ENCODE measurements around the gene PLCB1. TPM values are rescaled to one million over a fixed set of nuclear protein-coding genes. Genes with fewer than 3 reads are reported as not detected.

The PLCB1 gene
- total RNA-seq, 1 experiment from 2014 or later: 5.8 TPM

GRCh38 chr20:8726460-8726859 lies 594.4 kb downstream of the PLCB1 start:
- no peaks in the 10 kb centered on the region for H3K27me3 ChIP-seq (ENCODE audit: control insufficient read depth, insufficient read depth, low read length)
- H3K4me3 ChIP-seq (ENCODE audit: insufficient read depth, low read depth, low read length): no peak overlapping the region
- no peaks in the 10 kb centered on the region for H3K36me3 ChIP-seq (replicated peaks; ENCODE audit: control insufficient read depth, insufficient read depth, low read length)
- DNase-seq: no peak

- Histone ChIP-seq H3K36me3 (replicated peaks; ENCODE audit: control insufficient read depth, insufficient read depth, low read length) (no peaks in the 10 kb centered on the region), H3K4me3 (ENCODE audit: insufficient read depth, low read depth, low read length) (no peak overlapping the region), H3K27me3 (ENCODE audit: control insufficient read depth, insufficient read depth, low read length) (no peaks in the 10 kb centered on the region)
- DNase-seq: no peak
Measured at GRCh38 chr20:8735014-8735413, 602.9 kb downstream of the PLCB1 start.

- no peak for DNase-seq
Measured at GRCh38 chr20:8735674-8736073, 603.6 kb downstream of the PLCB1 start.

GRCh38 chr20:8740265-8740664 lies 608.2 kb downstream of the PLCB1 start:
- Histone ChIP-seq H3K27me3 (ENCODE audit: control insufficient read depth, insufficient read depth, low read length) (no peaks in the 10 kb centered on the region), H3K4me3 (ENCODE audit: insufficient read depth, low read depth, low read length) (no peak overlapping the region), H3K36me3 (replicated peaks; ENCODE audit: control insufficient read depth, insufficient read depth, low read length) (no peaks in the 10 kb centered on the region)
- DNase-seq: no peak

More at GRCh38 chr20:8735674-8736073, 603.6 kb downstream of the PLCB1 start:
- H3K36me3 ChIP-seq (replicated peaks; ENCODE audit: control insufficient read depth, insufficient read depth, low read length): no peaks in the 10 kb centered on the region
- no peak overlapping the region for H3K4me3 ChIP-seq (ENCODE audit: insufficient read depth, low read depth, low read length)
- H3K27me3 ChIP-seq (ENCODE audit: control insufficient read depth, insufficient read depth, low read length): no peaks in the 10 kb centered on the region

- Histone ChIP-seq H3K4me3 (ENCODE audit: insufficient read depth, low read depth, low read length) (no peak overlapping the region), H3K27me3 (ENCODE audit: control insufficient read depth, insufficient read depth, low read length) (no peaks in the 10 kb centered on the region), H3K36me3 (replicated peaks; ENCODE audit: control insufficient read depth, insufficient read depth, low read length) (no peaks in the 10 kb centered on the region)
- no peak for DNase-seq
Measured at GRCh38 chr20:8744228-8744844, 612.3 kb downstream of the PLCB1 start.

- no peak for DNase-seq
- Histone ChIP-seq H3K4me3 (ENCODE audit: insufficient read depth, low read depth, low read length) (no peak overlapping the region), H3K27me3 (ENCODE audit: control insufficient read depth, insufficient read depth, low read length) (no peaks in the 10 kb centered on the region), H3K36me3 (replicated peaks; ENCODE audit: control insufficient read depth, insufficient read depth, low read length) (no peaks in the 10 kb centered on the region)
Measured at GRCh38 chr20:8749101-8749500, 617.0 kb downstream of the PLCB1 start.

GRCh38 chr20:8749986-8750385 lies 617.9 kb downstream of the PLCB1 start:
- H3K4me3 ChIP-seq (ENCODE audit: insufficient read depth, low read depth, low read length): no peak overlapping the region
- H3K36me3 ChIP-seq (replicated peaks; ENCODE audit: control insufficient read depth, insufficient read depth, low read length): no peaks in the 10 kb centered on the region
- no peaks in the 10 kb centered on the region for H3K27me3 ChIP-seq (ENCODE audit: control insufficient read depth, insufficient read depth, low read length)
- DNase-seq: no peak

- no peaks in the 10 kb centered on the region for H3K27me3 ChIP-seq (ENCODE audit: control insufficient read depth, insufficient read depth, low read length)
- no peak for DNase-seq
- H3K4me3 ChIP-seq (ENCODE audit: insufficient read depth, low read depth, low read length): no peak overlapping the region
- no peaks in the 10 kb centered on the region for H3K36me3 ChIP-seq (replicated peaks; ENCODE audit: control insufficient read depth, insufficient read depth, low read length)
Measured at GRCh38 chr20:8755340-8756118, 623.5 kb downstream of the PLCB1 start.

GRCh38 chr20:8756410-8756809 lies 624.3 kb downstream of the PLCB1 start:
- Histone ChIP-seq H3K27me3 (ENCODE audit: control insufficient read depth, insufficient read depth, low read length) (no peaks in the 10 kb centered on the region), H3K4me3 (ENCODE audit: insufficient read depth, low read depth, low read length) (no peak overlapping the region), H3K36me3 (replicated peaks; ENCODE audit: control insufficient read depth, insufficient read depth, low read length) (no peaks in the 10 kb centered on the region)
- DNase-seq: no peak

- no peaks in the 10 kb centered on the region for H3K27me3 ChIP-seq (ENCODE audit: control insufficient read depth, insufficient read depth, low read length)
- no peak overlapping the region for H3K4me3 ChIP-seq (ENCODE audit: insufficient read depth, low read depth, low read length)
- H3K36me3 ChIP-seq (replicated peaks; ENCODE audit: control insufficient read depth, insufficient read depth, low read length): no peaks in the 10 kb centered on the region
- no peak for DNase-seq
Measured at GRCh38 chr20:8757146-8757545, 625.1 kb downstream of the PLCB1 start.

- Histone ChIP-seq H3K27me3 (ENCODE audit: control insufficient read depth, insufficient read depth, low read length) (no peaks in the 10 kb centered on the region), H3K4me3 (ENCODE audit: insufficient read depth, low read depth, low read length) (no peak overlapping the region), H3K36me3 (replicated peaks; ENCODE audit: control insufficient read depth, insufficient read depth, low read length) (no peaks in the 10 kb centered on the region)
- DNase-seq: no peak
Measured at GRCh38 chr20:8764344-8764962, 632.4 kb downstream of the PLCB1 start.

- no peak for DNase-seq
- Histone ChIP-seq H3K4me3 (ENCODE audit: insufficient read depth, low read depth, low read length) (no peak overlapping the region), H3K36me3 (replicated peaks; ENCODE audit: control insufficient read depth, insufficient read depth, low read length) (no peaks in the 10 kb centered on the region), H3K27me3 (ENCODE audit: control insufficient read depth, insufficient read depth, low read length) (no peaks in the 10 kb centered on the region)
Measured at GRCh38 chr20:8766868-8767390, 634.9 kb downstream of the PLCB1 start.

GRCh38 chr20:8774412-8774811 lies 642.3 kb downstream of the PLCB1 start:
- H3K36me3 ChIP-seq (replicated peaks; ENCODE audit: control insufficient read depth, insufficient read depth, low read length): no peaks in the 10 kb centered on the region

GRCh38 chr20:8777911-8778310 lies 645.8 kb downstream of the PLCB1 start:
- no peaks in the 10 kb centered on the region for H3K36me3 ChIP-seq (replicated peaks; ENCODE audit: control insufficient read depth, insufficient read depth, low read length)
- no peak overlapping the region for H3K4me3 ChIP-seq (ENCODE audit: insufficient read depth, low read depth, low read length)
- no peaks in the 10 kb centered on the region for H3K27me3 ChIP-seq (ENCODE audit: control insufficient read depth, insufficient read depth, low read length)
- no peak for DNase-seq

More at GRCh38 chr20:8774412-8774811, 642.3 kb downstream of the PLCB1 start:
- no peaks in the 10 kb centered on the region for H3K27me3 ChIP-seq (ENCODE audit: control insufficient read depth, insufficient read depth, low read length)
- no peak overlapping the region for H3K4me3 ChIP-seq (ENCODE audit: insufficient read depth, low read depth, low read length)
- DNase-seq: no peak

- no peak overlapping the region for H3K4me3 ChIP-seq (ENCODE audit: insufficient read depth, low read depth, low read length)
- H3K36me3 ChIP-seq (replicated peaks; ENCODE audit: control insufficient read depth, insufficient read depth, low read length): no peaks in the 10 kb centered on the region
- no peaks in the 10 kb centered on the region for H3K27me3 ChIP-seq (ENCODE audit: control insufficient read depth, insufficient read depth, low read length)
- DNase-seq: no peak
Measured at GRCh38 chr20:8778387-8778786, 646.3 kb downstream of the PLCB1 start.

Measured in H7 (cell line).